ENCODE results near the gene ASIC2. TPM values are rescaled to one million over a fixed set of nuclear protein-coding genes. Genes with fewer than 3 reads are reported as not detected.

The ASIC2 gene
- total RNA-seq, 1 experiment from 2014 or later = not detected

DNA sequence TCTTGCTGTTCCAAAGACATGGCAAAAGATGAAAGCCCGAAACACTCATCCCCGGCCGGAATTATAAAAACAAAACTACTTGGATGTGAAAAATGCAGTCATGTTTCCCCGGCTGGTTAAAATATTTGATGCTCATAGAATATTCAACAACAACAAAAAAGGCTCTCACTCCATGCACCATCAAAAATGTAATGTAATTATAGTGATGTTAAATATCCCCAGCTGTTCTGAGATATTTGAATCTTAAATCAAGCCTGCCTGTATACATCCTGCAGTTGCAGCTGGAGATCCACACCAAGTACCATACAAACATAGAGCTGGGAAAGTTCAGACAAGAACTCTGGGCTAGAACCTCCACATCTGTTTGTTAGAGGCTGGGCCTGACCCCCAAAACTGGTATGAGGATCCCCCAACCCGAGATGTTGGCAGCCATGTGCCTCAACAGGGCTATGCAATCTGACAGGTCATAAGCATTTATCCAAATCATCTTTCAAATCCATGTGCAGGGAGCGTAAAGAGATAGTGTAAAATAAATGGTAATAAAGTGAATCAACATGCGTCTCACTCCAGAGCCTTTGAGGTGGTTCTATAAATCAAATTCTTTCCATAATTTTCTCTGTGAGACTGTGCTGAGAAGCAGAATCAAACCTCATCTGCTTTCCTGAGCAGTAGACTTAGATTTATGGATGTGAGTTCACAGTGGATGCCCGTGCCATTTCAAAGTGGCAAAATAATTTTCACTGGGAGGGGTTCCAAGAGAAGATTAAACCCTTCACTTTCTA, 12.7 kb downstream of the ASIC2 start:
- Histone ChIP-seq H2AFZ (ENCODE audit: low read depth, low read length, poor library complexity, severe bottlenecking) (no peak overlapping the region), H3K4me2 (ENCODE audit: low read length) (no peak overlapping the region), H3K79me2 (ENCODE audit: insufficient read depth, low read length) (no peaks in the 10 kb centered on the region), H4K20me1 (ENCODE audit: insufficient read depth) (no peaks in the 10 kb centered on the region), H3K9ac (ENCODE audit: low read length) (no peak overlapping the region), H3K27ac (ENCODE audit: low read depth, low read length) (no peak overlapping the region), H3K4me3 (replicated peaks in 1 of 2; ENCODE audit: low read depth in 1 of 2, low read length in 2 of 2) (no peak overlapping the region), H3K4me1 (ENCODE audit: control insufficient read depth in 1 of 2, insufficient read depth in 2 of 2, low read length in 2 of 2) (no peaks in the 10 kb centered on the region), H3K27me3 (ENCODE audit: insufficient read depth, low read length) (no peaks in the 10 kb centered on the region), H3K36me3 (ENCODE audit: control insufficient read depth in 1 of 2, insufficient read depth in 2 of 2, low read length in 2 of 2) (no peaks in the 10 kb centered on the region), H3K9me3 (ENCODE audit: control insufficient read depth in 1 of 2, insufficient read depth in 1 of 2, low read depth in 1 of 2, low read length in 2 of 2) (no peaks in the 10 kb centered on the region), H3K9me2 (ENCODE audit: insufficient read depth) (no peaks in the 10 kb centered on the region)
- CTCF ChIA-PET = no interaction called here
- intact Hi-C loops (cut with micrococcal nuclease) = no loop called here
- no peak for ATAC-seq
- RAD21 ChIA-PET (ENCODE audit: low non-redundant PET in 1 of 2, low total read pairs in 2 of 2, uncharacterized antibody in 2 of 2, unreplicated experiment in 2 of 2) = no interaction called here
- POLR2A ChIA-PET = no interaction called here
- BruUV-seq (replicated peaks) = no TSS peak
- no peak for TF ChIP-seq SP1 (IDR thresholded peaks at IDR 0.05; ENCODE audit: low read depth)
- TF ChIP-seq RAD21 (IDR thresholded peaks at IDR 0.05; ENCODE audit: low read depth) = no peak
- TF ChIP-seq POLR2AphosphoS5 (IDR thresholded peaks at IDR 0.05; ENCODE audit: low read depth, low read length) = no peak
- TF ChIP-seq FOSL1 (IDR thresholded peaks at IDR 0.05; ENCODE audit: low read depth) = no peak
- TF ChIP-seq ZNF274 (IDR thresholded peaks at IDR 0.05; ENCODE audit: low read depth, low read length) = no peak
- no peak for TF ChIP-seq EZH2phosphoT487 (IDR thresholded peaks at IDR 0.05; ENCODE audit: borderline replicate concordance)
- TF ChIP-seq ZBTB33 (IDR thresholded peaks at IDR 0.05; ENCODE audit: extremely low read depth, insufficient replicate concordance, low read length) = no peak
- no peak for TF ChIP-seq CBX3 (IDR thresholded peaks at IDR 0.05; ENCODE audit: low read depth)
- TF ChIP-seq POLR2A (IDR thresholded peaks at IDR 0.05; ENCODE audit: borderline replicate concordance, extremely low read depth, insufficient read depth, insufficient read length) = no peak
- no peak for TF ChIP-seq YY1 (IDR thresholded peaks at IDR 0.05; ENCODE audit: extremely low read depth, insufficient replicate concordance, low read depth, low read length)
- no peak for TF ChIP-seq SRF (IDR thresholded peaks at IDR 0.05; ENCODE audit: low read depth)
- TF ChIP-seq, protein P1, sequence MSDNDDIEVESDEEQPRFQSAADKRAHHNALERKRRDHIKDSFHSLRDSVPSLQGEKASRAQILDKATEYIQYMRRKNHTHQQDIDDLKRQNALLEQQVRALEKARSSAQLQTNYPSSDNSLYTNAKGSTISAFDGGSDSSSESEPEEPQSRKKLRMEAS (IDR thresholded peaks at IDR 0.05) = no peak
- TF ChIP-seq EGR1 (IDR thresholded peaks at IDR 0.05; ENCODE audit: low read depth) = no peak
- no peak for TF ChIP-seq TCF7L2 (IDR thresholded peaks at IDR 0.05; ENCODE audit: borderline replicate concordance, extremely low read depth, insufficient read depth, insufficient read length)
- TF ChIP-seq ATF3 (IDR thresholded peaks at IDR 0.05) = no peak
- DNase-seq (ENCODE audit: low read depth, low spot score) = no peak
